Measurements from ENCODE around the gene TNF.

TNF gene

GRCh38 chr6:31573239-31574105 is 1.9 kb upstream of the TNF start:
- DNase-seq (ENCODE audit: low read depth), result no peak

GRCh38 chr6:31574106-31575061 is 981 bp upstream of the TNF start:
- no peak for DNase-seq (ENCODE audit: low read depth)

GRCh38 chr6:31575952-31576685 is 754 bp downstream of the TNF start:
- no peak for DNase-seq (ENCODE audit: low read depth)

GRCh38 chr6:31576897-31577578 is 1.7 kb downstream of the TNF start:
- no peak for DNase-seq (ENCODE audit: low read depth)

GRCh38 chr6:31577579-31577966 is 2.2 kb downstream of the TNF start:
- no peak for DNase-seq (ENCODE audit: low read depth)

GRCh38 chr6:31578184-31579118 is 3.1 kb downstream of the TNF start:
- peak; percentile 49 for DNase-seq (ENCODE audit: low read depth)

GRCh38 chr6:31579119-31579505 is 3.7 kb downstream of the TNF start:
- peak; percentile 34 for DNase-seq (ENCODE audit: low read depth)

GRCh38 chr6:31579546-31580437 is 4.4 kb downstream of the TNF start:
- no peak for DNase-seq (ENCODE audit: low read depth)

- DNase-seq (ENCODE audit: low read depth), result no peak
Measured at GRCh38 chr6:31580438-31580740, 5.0 kb downstream of the TNF start.

- peak; percentile 76 for DNase-seq (ENCODE audit: low read depth)
Measured at GRCh38 chr6:31580807-31581433, 5.6 kb downstream of the TNF start.

GRCh38 chr6:31581434-31582229 is 6.3 kb downstream of the TNF start:
- DNase-seq (ENCODE audit: low read depth), result no peak

- DNase-seq (ENCODE audit: low read depth), result peak; percentile 49
Measured at GRCh38 chr6:31582230-31582643, 6.9 kb downstream of the TNF start, which contains the start of gene LTB. LTB (minus strand) TSS chr6:31582424; CDS start chr6:31582417, 7 bp downstream.

- no peak for DNase-seq (ENCODE audit: low read depth)
Measured at GRCh38 chr6:31585491-31585890, 10.1 kb downstream of the TNF start.

GRCh38 chr6:31586008-31586407 is 10.6 kb downstream of the TNF start, which contains the start of gene LST1:
LST1 (plus strand) TSS chr6:31586277; CDS start chr6:31587300, 1,023 bp downstream.
- no peak for DNase-seq (ENCODE audit: low read depth)

GRCh38 chr6:31586599-31587281 is 11.4 kb downstream of the TNF start:
- no peak for DNase-seq (ENCODE audit: low read depth)

- DNase-seq (ENCODE audit: low read depth), result no peak
Measured at GRCh38 chr6:31587791-31588777, 12.7 kb downstream of the TNF start.
